Neural progenitor cell (in vitro differentiated cells): ENCODE measurements around the gene SOHLH2. TPM values are rescaled to one million over a fixed set of nuclear protein-coding genes. Genes with fewer than 3 reads are reported as not detected.

Experiments used
- DNase-seq: peaks from one replicate; pipeline ENCODE4 v3.0.0-alpha.2; 2016; ENCODE audit warnings: low spot score
- H2AFZ ChIP-seq: fragments of 200-600 bp; sonication (generic); replicated peaks from 2 replicates; pipeline ENCODE4 v1.6.1; 2016; ENCODE audit warnings: antibody characterized with exemption
- H3F3A ChIP-seq: fragments of 200-600 bp; sonication (generic); 2 replicates; pipeline ENCODE4 v1.6.1; 2016; ENCODE audit warnings: antibody characterized with exemption, low read depth
- H3K27ac ChIP-seq: fragments of 200-600 bp; sonication (generic); 2 replicates; pipeline ENCODE4 v1.5.1; 2016; ENCODE audit warnings: mild to moderate bottlenecking
- H3K27me3 ChIP-seq: fragments of 200-600 bp; sonication (generic); 2 replicates; pipeline ENCODE4 v1.6.1; 2016; ENCODE audit warnings: mild to moderate bottlenecking, moderate library complexity
- H3K36me3 ChIP-seq: fragments of 200-600 bp; sonication (generic); 2 replicates; pipeline ENCODE4 v1.5.1; 2016
- H3K4me1 ChIP-seq: fragments of 200-600 bp; sonication (generic); 2 replicates; pipeline ENCODE4 v1.6.1; 2016; ENCODE audit warnings: mixed run types
- H3K4me2 ChIP-seq: fragments of 200-600 bp; sonication (generic); 2 replicates; pipeline ENCODE4 v1.6.1; 2016
- H3K4me3 ChIP-seq: fragments of 200-600 bp; sonication (generic); 2 replicates; pipeline ENCODE4 v1.5.1; 2016
- H3K79me2 ChIP-seq: fragments of 200-600 bp; sonication (generic); 2 replicates; pipeline ENCODE4 v1.6.1; 2016; ENCODE audit warnings: low read depth
- H3K9ac ChIP-seq: fragments of 200-600 bp; sonication (generic); 2 replicates; pipeline ENCODE4 v1.6.1; 2016
- H3K9me3 ChIP-seq: fragments of 200-600 bp; sonication (generic); 2 replicates; pipeline ENCODE4 v1.5.1; 2016; ENCODE audit warnings: low read depth
- H4K20me1 ChIP-seq: fragments of 200-600 bp; sonication (generic); 2 replicates; pipeline ENCODE4 v1.6.1; 2016; ENCODE audit warnings: low read depth
- H3K27ac Mint-ChIP-seq: 3 replicates; pipeline ENCODE4 v1.8.0; 2021; ENCODE audit warnings: mixed read lengths
- H3K27me3 Mint-ChIP-seq: 2 replicates; pipeline ENCODE4 v1.8.0; 2022; ENCODE audit warnings: low read depth, mild to moderate bottlenecking, inconsistent platforms, moderate library complexity, mixed read lengths; ENCODE audit not compliant: insufficient read depth
- H3K36me3 Mint-ChIP-seq: 3 replicates; pipeline ENCODE4 v1.8.0; 2021; ENCODE audit warnings: mixed read lengths
- H3K4me1 Mint-ChIP-seq: 3 replicates; pipeline ENCODE4 v1.8.0; 2021; ENCODE audit warnings: mixed read lengths
- H3K4me3 Mint-ChIP-seq: 3 replicates; pipeline ENCODE4 v1.8.0; 2021; ENCODE audit warnings: mild to moderate bottlenecking, moderate library complexity, mixed read lengths
- H3K9me3 Mint-ChIP-seq: 3 replicates; pipeline ENCODE4 v1.8.0; 2020; ENCODE audit warnings: mixed read lengths
- CTCF ChIP-seq: fragments of 200-600 bp; sonication (generic); IDR thresholded peaks from 2 replicates; pipeline ENCODE4 v1.5.1; 2017; ENCODE audit warnings: antibody characterized with exemption, mild to moderate bottlenecking
- EZH2 ChIP-seq: fragments of 200-600 bp; sonication (generic); IDR thresholded peaks from 2 replicates; pipeline ENCODE4 v1.6.1; 2017; ENCODE audit warnings: antibody characterized with exemption, mild to moderate bottlenecking, moderate library complexity
- EZH2phosphoT487 ChIP-seq: fragments of 200-600 bp; sonication (generic); IDR thresholded peaks from 2 replicates; pipeline ENCODE4 v1.6.1; 2017; ENCODE audit warnings: antibody characterized with exemption
- total RNA-seq: library from RNA; depleted of rRNA; stranded (reverse); fragments of >200 nt; gene quantifications from 2 replicates; pipeline ENCODE4 v1.2.3, GENCODE V29; 2015; ENCODE audit warnings: low replicate concordance

SOHLH2 gene
- total RNA-seq, 1 donor from 2014 or later, result 1.4 TPM

GRCh38 chr13:36157480-36157879 lies 56.9 kb downstream of the SOHLH2 start:
- no peak overlapping the region for H3K4me3 ChIP-seq
- TF ChIP-seq EZH2, result no peak
- TF ChIP-seq CTCF, result no peak
- TF ChIP-seq EZH2phosphoT487, result no peak
- H3K4me1 ChIP-seq, result peaks cover 7% of the 10 kb centered on the region
- Mint-ChIP-seq H3K27ac (no peak overlapping the region), H3K36me3 (no peaks in the 10 kb centered on the region), H3K9me3 (no peaks in the 10 kb centered on the region), H3K4me3 (no peak overlapping the region), H3K27me3 (no peaks in the 10 kb centered on the region), H3K4me1 (peaks cover 13% of the 10 kb centered on the region)
- no peaks in the 10 kb centered on the region for H3F3A ChIP-seq
- H3K9ac ChIP-seq, result no peak overlapping the region
- no peak overlapping the region for H2AFZ ChIP-seq
- no peaks in the 10 kb centered on the region for H4K20me1 ChIP-seq
- no peaks in the 10 kb centered on the region for H3K36me3 ChIP-seq
- no peak for DNase-seq
- no peaks in the 10 kb centered on the region for H3K79me2 ChIP-seq
- H3K27ac ChIP-seq, result no peak overlapping the region
- no peaks in the 10 kb centered on the region for H3K9me3 ChIP-seq
- peaks cover 28% of the 10 kb centered on the region for H3K27me3 ChIP-seq
- no peak overlapping the region for H3K4me2 ChIP-seq

- Mint-ChIP-seq H3K27me3 (no peaks in the 10 kb centered on the region), H3K4me3 (peak overlapping the region; percentile 72), H3K27ac (no peak overlapping the region), H3K9me3 (peaks cover 3% of the 10 kb centered on the region), H3K4me1 (peaks cover 13% of the 10 kb centered on the region), H3K36me3 (no peaks in the 10 kb centered on the region)
- H3K27me3 ChIP-seq, result peaks cover 28% of the 10 kb centered on the region
- H3K27ac ChIP-seq, result no peak overlapping the region
- no peaks in the 10 kb centered on the region for H3F3A ChIP-seq
- H3K4me2 ChIP-seq, result peak overlapping the region; percentile 80
- no peaks in the 10 kb centered on the region for H4K20me1 ChIP-seq
- no peaks in the 10 kb centered on the region for H3K36me3 ChIP-seq
- peak overlapping the region; percentile 39 for H3K4me3 ChIP-seq
- peak; percentile 59 for DNase-seq
- H3K9ac ChIP-seq, result no peak overlapping the region
- TF ChIP-seq CTCF, result peak; percentile 5
- no peak for TF ChIP-seq EZH2phosphoT487
- TF ChIP-seq EZH2, result no peak
- peaks cover 7% of the 10 kb centered on the region for H3K4me1 ChIP-seq
- no peaks in the 10 kb centered on the region for H3K79me2 ChIP-seq
- no peaks in the 10 kb centered on the region for H3K9me3 ChIP-seq
- peak overlapping the region; percentile 67 for H2AFZ ChIP-seq
Measured at GRCh38 chr13:36154567-36155291, 59.6 kb downstream of the SOHLH2 start.

- Mint-ChIP-seq H3K4me3 (no peak overlapping the region), H3K9me3 (peaks cover 3% of the 10 kb centered on the region), H3K36me3 (no peaks in the 10 kb centered on the region), H3K4me1 (peaks cover 10% of the 10 kb centered on the region), H3K27ac (no peak overlapping the region), H3K27me3 (no peaks in the 10 kb centered on the region)
- Histone ChIP-seq H2AFZ (no peak overlapping the region), H3K4me3 (no peak overlapping the region), H3K9me3 (no peaks in the 10 kb centered on the region), H3K27me3 (peaks cover 27% of the 10 kb centered on the region), H3K79me2 (no peaks in the 10 kb centered on the region), H3K9ac (no peak overlapping the region), H3K4me2 (no peak overlapping the region), H3F3A (no peaks in the 10 kb centered on the region), H4K20me1 (no peaks in the 10 kb centered on the region), H3K36me3 (no peaks in the 10 kb centered on the region), H3K27ac (no peak overlapping the region), H3K4me1 (peaks cover 7% of the 10 kb centered on the region)
- DNase-seq, result no peak
- TF ChIP-seq EZH2phosphoT487, result no peak
- no peak for TF ChIP-seq EZH2
- no peak for TF ChIP-seq CTCF
Measured at GRCh38 chr13:36151591-36151990, 62.8 kb downstream of the SOHLH2 start.
